ENCODE results near the gene ATP9A. TPM values are rescaled to one million over a fixed set of nuclear protein-coding genes. Genes with fewer than 3 reads are reported as not detected.

ATP9A gene
- polyA plus RNA-seq, 3 donors, result 0.04 TPM; not detected in 2

- Mint-ChIP-seq H3K9me3 (peaks cover 0 to 2% (median 0%) of the 10 kb centered on the region in 7 donors), H3K27ac (no peak overlapping the region), H3K4me3 (no peak overlapping the region), H3K36me3 (no peaks in the 10 kb centered on the region), H3K4me1 (no peaks in the 10 kb centered on the region), H3K27me3 (ENCODE audit: low read depth in 3 of 3) (peaks cover 3 to 8% (median 6%) of the 10 kb centered on the region in 3 donors)
- Histone ChIP-seq H3K27me3 (ENCODE audit: control insufficient read depth in 2 of 2, insufficient read depth in 2 of 2, low read length in 2 of 2) (no peaks in the 10 kb centered on the region), H3K79me2 (ENCODE audit: insufficient read depth, low read length) (no peaks in the 10 kb centered on the region), H2AFZ (ENCODE audit: insufficient read depth, low read depth, low read length, poor library complexity, severe bottlenecking) (no peak overlapping the region), H3K36me3 (replicated peaks in 1 of 2; ENCODE audit: control insufficient read depth in 1 of 2, insufficient read depth in 2 of 2, low read length in 2 of 2) (no peaks in the 10 kb centered on the region), H3K4me3 (replicated peaks in 1 of 3; ENCODE audit: low read depth in 2 of 3, low read length in 3 of 3) (no peak overlapping the region), H3K9me3 (replicated peaks in 1 of 2; ENCODE audit: control insufficient read depth in 1 of 2, insufficient read depth in 1 of 2, low read length in 2 of 2) (no peaks in the 10 kb centered on the region), H3K4me1 (ENCODE audit: control insufficient read depth in 1 of 2, insufficient read depth in 2 of 2, low read length in 2 of 2) (no peaks in the 10 kb centered on the region), H3K27ac (ENCODE audit: low read depth in 1 of 2, low read length in 2 of 2) (no peak overlapping the region), H3K9ac (ENCODE audit: insufficient read depth, low read length, poor library complexity, severe bottlenecking) (no peak overlapping the region), H3K4me2 (replicated peaks; ENCODE audit: extremely low read depth, low read length, poor library complexity, severe bottlenecking) (no peak overlapping the region), H4K20me1 (ENCODE audit: insufficient read depth, low read length) (no peaks in the 10 kb centered on the region)
- 94% methylated on average over 2 of the region's 8 CpGs for WGBS (ENCODE audit: insufficient coverage)
- DNase-seq, result no peak
- TF ChIP-seq CTCF (IDR thresholded peaks at IDR 0.05), result no peak
- intact Hi-C loops (cut with micrococcal nuclease), result no loop called here
Measured at GRCh38 chr20:51811514-51812128, 43.4 kb upstream of the ATP9A start.

GRCh38 chr20:51811042-51811355, 42.8 kb upstream of the ATP9A start:
- H3K79me2 ChIP-seq (ENCODE audit: insufficient read depth, low read length), result no peaks in the 10 kb centered on the region
- H2AFZ ChIP-seq (ENCODE audit: insufficient read depth, low read depth, low read length, poor library complexity, severe bottlenecking), result no peak overlapping the region
- H3K9me3 Mint-ChIP-seq, result peaks cover 0 to 3% (median 0%) of the 10 kb centered on the region in 7 donors
- H3K4me3 ChIP-seq (replicated peaks in 1 of 3; ENCODE audit: low read depth in 2 of 3, low read length in 3 of 3), result no peak overlapping the region
- H3K9ac ChIP-seq (ENCODE audit: insufficient read depth, low read length, poor library complexity, severe bottlenecking), result no peak overlapping the region
- no peak overlapping the region for H3K27ac ChIP-seq (ENCODE audit: low read depth in 1 of 2, low read length in 2 of 2)
- no peaks in the 10 kb centered on the region for H3K36me3 ChIP-seq (replicated peaks in 1 of 2; ENCODE audit: control insufficient read depth in 1 of 2, insufficient read depth in 2 of 2, low read length in 2 of 2)
- H3K27ac Mint-ChIP-seq, result no peak overlapping the region
- WGBS (ENCODE audit: insufficient coverage), result 83% methylated on average over 1 of the region's 3 CpGs
- no peaks in the 10 kb centered on the region for H3K9me3 ChIP-seq (replicated peaks in 1 of 2; ENCODE audit: control insufficient read depth in 1 of 2, insufficient read depth in 1 of 2, low read length in 2 of 2)
- H3K4me1 ChIP-seq (ENCODE audit: control insufficient read depth in 1 of 2, insufficient read depth in 2 of 2, low read length in 2 of 2), result no peaks in the 10 kb centered on the region
- intact Hi-C loops (cut with micrococcal nuclease), result no loop called here
- no peaks in the 10 kb centered on the region for H3K4me1 Mint-ChIP-seq
- no peak for DNase-seq
- no peaks in the 10 kb centered on the region for H3K27me3 ChIP-seq (ENCODE audit: control insufficient read depth in 2 of 2, insufficient read depth in 2 of 2, low read length in 2 of 2)
- H4K20me1 ChIP-seq (ENCODE audit: insufficient read depth, low read length), result no peaks in the 10 kb centered on the region
- peaks cover 3 to 9% (median 6%) of the 10 kb centered on the region in 3 donors for H3K27me3 Mint-ChIP-seq (ENCODE audit: low read depth in 3 of 3)
- H3K4me2 ChIP-seq (replicated peaks; ENCODE audit: extremely low read depth, low read length, poor library complexity, severe bottlenecking), result no peak overlapping the region
- TF ChIP-seq CTCF (IDR thresholded peaks at IDR 0.05), result no peak
- no peaks in the 10 kb centered on the region for H3K36me3 Mint-ChIP-seq
- no peak overlapping the region for H3K4me3 Mint-ChIP-seq
